ENCODE data around the gene CELSR3.

CELSR3 gene

DNA sequence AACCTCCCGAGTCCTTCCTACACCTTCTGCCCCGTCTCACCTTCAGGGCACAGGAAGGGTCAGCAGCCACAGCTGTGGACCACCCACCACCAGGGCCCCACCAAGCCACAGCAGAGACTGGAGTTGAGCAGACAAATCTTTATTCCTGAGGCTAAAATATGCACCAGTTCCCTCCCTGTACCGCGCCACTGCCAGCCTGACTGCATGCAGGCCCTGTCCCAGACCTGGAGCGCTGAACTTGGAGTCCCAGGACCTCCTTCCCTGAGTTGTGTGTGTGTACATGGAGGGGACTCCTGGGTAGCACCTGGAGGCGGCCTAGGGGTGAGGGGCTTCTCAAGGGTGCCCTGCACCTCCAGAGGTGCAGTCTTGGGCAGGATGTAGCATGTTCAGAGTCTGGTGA lies 37.1 kb downstream of the CELSR3 start:
- peaks cover 60% of the 10 kb centered on the region for H3K36me3 Mint-ChIP-seq (ENCODE audit: low read depth)
- H3K9me3 Mint-ChIP-seq: no peaks in the 10 kb centered on the region
- H3K4me1 Mint-ChIP-seq (ENCODE audit: low read depth): peaks cover 10% of the 10 kb centered on the region
- no peak for DNase-seq
- H3K27me3 Mint-ChIP-seq: no peaks in the 10 kb centered on the region
- no peak overlapping the region for H3K4me3 Mint-ChIP-seq
- no peak overlapping the region for H3K27ac Mint-ChIP-seq

DNA sequence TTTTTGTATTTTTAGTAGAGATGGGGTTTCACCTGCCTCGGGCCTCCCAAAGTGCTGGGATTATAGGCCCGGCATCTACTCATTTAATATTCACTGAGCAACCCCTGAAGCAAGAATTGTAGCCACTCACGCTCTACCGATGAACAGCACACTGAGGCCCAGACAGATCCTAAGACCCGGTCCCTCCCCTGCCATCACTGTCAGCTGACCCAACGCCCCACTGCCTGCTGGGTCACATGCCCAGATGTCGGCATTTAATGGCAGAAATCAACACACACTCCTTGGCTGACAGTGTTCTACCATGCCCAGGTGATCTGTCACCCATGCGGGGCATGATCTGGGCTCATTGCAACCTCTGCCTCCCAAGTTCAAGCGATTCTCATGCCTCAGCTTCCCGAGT lies 37.9 kb downstream of the CELSR3 start:
- Mint-ChIP-seq H3K4me1 (ENCODE audit: low read depth) (peaks cover 10% of the 10 kb centered on the region), H3K36me3 (ENCODE audit: low read depth) (peaks cover 52% of the 10 kb centered on the region), H3K27me3 (no peaks in the 10 kb centered on the region), H3K9me3 (no peaks in the 10 kb centered on the region), H3K27ac (no peak overlapping the region), H3K4me3 (no peak overlapping the region)
- DNase-seq: no peak

DNA sequence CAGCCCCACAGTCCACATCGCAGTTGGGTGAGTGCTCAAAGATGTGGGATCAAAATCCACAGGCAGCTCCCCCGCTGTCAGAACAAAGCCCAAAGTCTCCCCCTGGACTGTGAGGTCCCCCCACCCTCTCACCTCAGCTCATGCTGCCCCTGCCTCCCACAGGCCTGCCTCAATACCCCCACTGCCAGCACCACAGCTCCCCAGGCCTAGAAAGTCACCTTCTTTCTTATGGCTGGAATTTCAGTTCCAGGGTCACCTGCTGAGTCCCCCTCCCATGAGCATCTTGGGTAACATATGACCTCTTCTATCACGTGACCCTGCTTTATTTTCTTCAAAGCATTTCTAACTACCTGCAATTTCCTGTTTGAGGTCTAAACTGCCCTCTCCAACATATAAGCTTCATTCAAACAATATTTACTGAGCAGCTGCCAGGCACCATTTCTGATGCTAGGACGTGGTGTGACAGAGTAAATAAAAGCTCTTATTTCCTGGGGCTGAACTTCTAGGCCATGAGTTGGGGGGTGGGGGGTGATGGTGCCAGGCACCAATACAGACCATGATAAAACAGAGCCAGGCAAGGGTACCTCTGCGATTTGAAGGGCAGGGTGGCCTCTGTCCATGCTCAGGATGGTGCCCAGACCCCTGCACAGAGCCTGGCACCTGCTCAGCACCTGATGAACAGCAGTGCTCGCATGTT lies 38.7 kb downstream of the CELSR3 start:
- H3K27ac Mint-ChIP-seq: peak overlapping the region; percentile 22
- peaks cover 10% of the 10 kb centered on the region for H3K4me1 Mint-ChIP-seq (ENCODE audit: low read depth)
- DNase-seq: no peak

DNA sequence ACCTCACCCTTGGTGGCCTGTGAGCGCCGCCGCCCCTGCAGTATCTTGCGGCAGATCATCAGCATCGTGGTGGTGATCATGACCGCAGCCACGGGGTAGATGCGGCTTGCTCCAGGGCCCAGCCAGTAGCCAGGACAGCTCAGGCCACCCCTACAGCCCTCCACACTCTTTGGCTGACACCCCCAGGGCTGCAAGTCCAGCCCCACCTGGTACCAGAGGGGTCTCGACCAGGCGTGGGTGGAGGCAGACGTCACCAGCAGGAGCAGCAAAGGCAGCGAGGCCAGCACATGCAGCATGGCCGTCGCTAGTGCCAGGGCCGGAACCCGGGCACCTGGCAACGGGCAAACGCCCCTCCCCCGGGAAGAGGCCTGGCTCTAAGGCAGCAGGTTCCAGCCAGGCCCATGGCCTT lies 41.2 kb downstream of the CELSR3 start, which contains the start of gene TMEM89:
TMEM89 (minus strand) TSS at position 309 of the 409 bp plus-strand sequence; CDS start at position 296, 13 bp downstream.
- Mint-ChIP-seq H3K4me1 (ENCODE audit: low read depth) (peaks cover 10% of the 10 kb centered on the region), H3K27ac (no peak within 1 kb of the TSS), H3K27me3 (no peaks in the 10 kb centered on the region), H3K36me3 (ENCODE audit: low read depth) (peaks cover 34% of the 10 kb centered on the region), H3K4me3 (no peak within 1 kb of the TSS), H3K9me3 (peaks cover 16% of the 10 kb centered on the region)
- DNase-seq: no peak

More for the DNA sequence above, 38.7 kb downstream of the CELSR3 start:
- Mint-ChIP-seq H3K4me3 (no peak overlapping the region), H3K36me3 (ENCODE audit: low read depth) (peaks cover 44% of the 10 kb centered on the region), H3K9me3 (no peaks in the 10 kb centered on the region), H3K27me3 (no peaks in the 10 kb centered on the region)

DNA sequence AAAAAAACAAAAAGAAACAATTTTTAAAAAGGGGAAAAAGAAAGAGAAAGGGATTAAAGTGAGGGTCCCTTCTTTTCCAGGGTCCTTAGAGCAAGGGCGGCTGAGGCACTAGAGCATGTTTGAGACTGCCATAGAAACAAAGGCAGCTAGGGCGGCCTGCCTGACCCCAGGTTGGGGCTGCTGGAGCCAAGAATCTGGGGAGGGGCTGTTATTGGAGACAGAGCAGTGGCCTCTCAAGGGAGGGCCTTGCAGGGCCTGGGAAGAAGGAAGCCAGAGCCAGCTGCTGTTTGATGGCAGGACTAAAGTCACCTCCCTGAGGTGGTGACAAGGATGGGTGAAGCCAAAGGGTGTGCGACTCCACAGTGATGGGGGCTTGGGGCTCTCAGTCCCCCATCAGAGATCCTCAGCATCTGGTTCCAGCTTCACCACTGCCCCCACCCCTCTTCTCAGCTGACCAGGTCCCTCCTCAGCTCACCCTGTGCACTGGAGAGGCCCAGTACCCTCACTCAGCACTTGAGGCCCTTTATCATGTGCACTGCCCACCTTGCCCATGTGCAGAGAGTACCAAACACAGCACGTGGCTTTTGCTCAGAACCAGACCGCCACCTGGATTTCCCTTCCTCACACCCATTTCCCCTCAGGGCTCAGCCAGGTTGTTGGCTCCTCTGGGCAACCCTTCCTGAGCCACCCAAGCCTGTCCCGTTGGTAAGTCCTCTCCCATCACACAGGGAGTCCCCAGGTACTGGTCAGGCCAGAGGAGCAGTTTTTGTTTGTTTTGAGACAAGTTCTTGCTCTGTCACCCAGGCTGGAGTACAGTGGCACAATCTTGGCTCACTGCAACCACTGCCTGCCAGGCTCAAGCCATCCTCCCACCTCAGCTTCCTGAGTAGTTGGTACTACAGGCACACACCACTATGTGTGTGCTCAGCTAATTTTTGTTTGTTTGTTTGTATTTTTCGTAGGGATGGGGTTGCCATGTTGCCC lies 42.9 kb downstream of the CELSR3 start:
- H3K36me3 Mint-ChIP-seq (ENCODE audit: low read depth): peaks cover 23% of the 10 kb centered on the region
- peaks cover 16% of the 10 kb centered on the region for H3K9me3 Mint-ChIP-seq
- no peak overlapping the region for H3K4me3 Mint-ChIP-seq
- no peaks in the 10 kb centered on the region for H3K27me3 Mint-ChIP-seq
- H3K27ac Mint-ChIP-seq: no peak overlapping the region
- H3K4me1 Mint-ChIP-seq (ENCODE audit: low read depth): peaks cover 16% of the 10 kb centered on the region
- no peak for DNase-seq

DNA sequence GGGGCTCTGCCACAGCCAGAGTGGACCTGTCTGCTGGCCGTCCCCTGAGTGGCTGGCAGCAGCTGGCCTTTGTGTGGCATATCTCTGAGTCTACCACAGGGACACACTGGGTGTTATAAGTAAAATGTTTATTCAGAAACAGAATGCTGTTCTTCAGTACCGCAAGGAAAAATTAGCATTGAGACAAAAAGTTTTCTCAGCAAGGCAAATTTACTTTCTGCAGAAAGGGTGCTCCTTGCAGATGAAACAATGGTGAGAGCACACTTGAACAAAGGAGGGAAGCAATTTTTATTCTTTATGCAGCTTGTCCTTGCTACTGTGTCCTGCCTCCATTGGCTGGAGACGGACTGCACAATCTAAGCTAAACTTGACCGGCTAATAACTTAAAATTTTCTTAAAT lies 45.1 kb downstream of the CELSR3 start:
- Mint-ChIP-seq H3K36me3 (ENCODE audit: low read depth) (peaks cover 18% of the 10 kb centered on the region), H3K4me3 (no peak overlapping the region), H3K27me3 (no peaks in the 10 kb centered on the region), H3K4me1 (ENCODE audit: low read depth) (peaks cover 19% of the 10 kb centered on the region), H3K9me3 (peaks cover 16% of the 10 kb centered on the region), H3K27ac (no peak overlapping the region)
- no peak for DNase-seq

DNA sequence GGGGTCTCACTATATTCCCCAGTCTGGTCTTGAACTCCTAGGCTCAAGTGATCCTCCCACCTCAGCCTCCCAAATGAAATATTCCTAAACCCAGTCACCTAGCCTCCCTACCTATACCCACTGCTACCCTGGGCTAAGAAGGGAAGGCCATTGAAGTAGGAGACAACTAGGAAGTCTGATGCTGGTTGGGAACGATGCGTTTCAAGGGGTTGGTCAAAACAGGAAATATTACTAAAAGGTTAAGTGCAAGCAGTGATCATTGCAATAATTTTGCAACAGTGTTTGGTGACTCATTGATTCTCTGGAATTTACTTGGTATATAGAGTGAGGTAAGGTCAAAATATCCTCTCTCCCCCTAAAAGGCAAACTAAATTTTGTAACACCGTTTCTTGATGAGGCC lies 48.6 kb downstream of the CELSR3 start:
- peak overlapping the region; percentile 17 for H3K4me3 Mint-ChIP-seq

DNA sequence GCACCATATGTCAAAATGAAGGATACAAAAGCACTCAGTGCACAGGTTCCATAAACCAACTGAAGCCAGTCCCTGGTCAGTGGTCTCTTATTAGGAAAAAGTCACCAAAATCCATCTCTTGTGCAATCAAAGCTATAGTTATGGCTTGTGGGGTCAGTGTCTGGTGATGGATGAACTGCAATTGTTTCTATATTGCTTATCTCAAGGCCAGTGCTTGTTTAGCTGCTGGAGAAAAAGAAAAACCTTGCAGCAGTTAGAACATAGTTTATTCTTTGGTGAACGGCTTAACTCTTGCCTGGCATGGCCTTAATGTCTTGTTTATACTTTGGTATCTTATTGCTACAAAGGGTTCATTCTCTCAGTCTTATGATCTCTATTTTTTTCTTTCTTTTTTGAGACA lies 50.4 kb downstream of the CELSR3 start:
- Mint-ChIP-seq H3K27ac (peak overlapping the region; percentile 47), H3K9me3 (peaks cover 4% of the 10 kb centered on the region)

More for the DNA sequence above, 48.6 kb downstream of the CELSR3 start:
- Mint-ChIP-seq H3K4me1 (ENCODE audit: low read depth) (peaks cover 30% of the 10 kb centered on the region), H3K27ac (peak overlapping the region; percentile 90), H3K9me3 (peaks cover 16% of the 10 kb centered on the region), H3K27me3 (no peaks in the 10 kb centered on the region), H3K36me3 (ENCODE audit: low read depth) (peaks cover 25% of the 10 kb centered on the region)
- DNase-seq: no peak

DNA sequence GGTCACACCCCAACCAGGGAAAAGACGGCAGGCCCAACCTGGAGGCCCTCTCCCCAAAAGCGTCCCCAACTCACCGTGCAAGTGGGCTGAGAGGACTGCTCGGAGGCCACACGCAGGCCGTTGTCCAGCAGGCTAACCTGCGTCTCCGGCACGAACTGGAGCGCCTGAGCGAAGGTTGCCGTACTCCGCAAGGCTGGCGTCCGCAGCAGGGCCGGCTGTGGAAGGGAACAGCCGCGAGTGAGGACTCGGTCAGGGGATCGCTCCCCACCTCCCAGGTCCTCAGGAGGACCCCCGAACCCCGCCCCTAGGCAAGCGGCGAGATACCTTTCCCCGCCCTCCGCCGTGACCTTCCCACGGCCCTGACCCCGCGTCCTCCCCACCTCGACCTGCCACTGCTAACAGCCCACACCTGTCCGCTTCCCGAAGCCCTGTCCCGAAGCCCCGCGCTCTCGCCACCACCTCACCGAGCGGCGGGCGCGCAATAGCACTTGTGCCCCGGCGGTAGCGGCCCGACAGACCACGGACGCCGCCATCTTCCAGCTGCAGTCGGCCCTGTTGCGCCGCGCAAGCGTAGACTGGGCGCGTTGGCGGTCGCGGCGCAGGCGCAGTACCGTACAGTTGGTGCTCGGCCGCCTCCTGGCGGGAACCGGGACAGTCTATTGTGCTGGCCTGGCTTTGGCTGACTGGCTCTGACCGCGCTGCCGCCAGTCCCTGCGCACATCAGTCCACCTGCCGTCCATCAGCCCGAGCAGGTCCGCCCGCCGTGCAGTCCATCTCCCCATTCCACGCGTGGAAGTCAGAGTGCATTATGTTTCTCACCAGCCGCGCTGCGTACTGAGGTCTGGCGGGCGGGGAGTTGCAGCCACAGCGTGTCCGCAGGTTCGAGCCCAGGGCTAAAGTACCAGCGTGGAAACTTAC lies 53.3 kb downstream of the CELSR3 start, which contains the start of gene UQCRC1:
UQCRC1 (minus strand) TSS at position 559 of the 918 bp plus-strand sequence; CDS start at position 533, 26 bp downstream.
- Mint-ChIP-seq H3K27me3 (no peaks in the 10 kb centered on the region), H3K4me3 (peak within 1 kb of the TSS; percentile 99), H3K4me1 (ENCODE audit: low read depth) (peaks cover 35% of the 10 kb centered on the region), H3K36me3 (ENCODE audit: low read depth) (peaks cover 50% of the 10 kb centered on the region), H3K9me3 (no peaks in the 10 kb centered on the region), H3K27ac (peak within 1 kb of the TSS; percentile 99)
- DNase-seq: peak; percentile 95

More for the DNA sequence above, 50.4 kb downstream of the CELSR3 start:
- no peaks in the 10 kb centered on the region for H3K27me3 Mint-ChIP-seq
- DNase-seq: no peak
- peaks cover 42% of the 10 kb centered on the region for H3K4me1 Mint-ChIP-seq (ENCODE audit: low read depth)
- H3K36me3 Mint-ChIP-seq (ENCODE audit: low read depth): peaks cover 32% of the 10 kb centered on the region
- no peak overlapping the region for H3K4me3 Mint-ChIP-seq

DNA sequence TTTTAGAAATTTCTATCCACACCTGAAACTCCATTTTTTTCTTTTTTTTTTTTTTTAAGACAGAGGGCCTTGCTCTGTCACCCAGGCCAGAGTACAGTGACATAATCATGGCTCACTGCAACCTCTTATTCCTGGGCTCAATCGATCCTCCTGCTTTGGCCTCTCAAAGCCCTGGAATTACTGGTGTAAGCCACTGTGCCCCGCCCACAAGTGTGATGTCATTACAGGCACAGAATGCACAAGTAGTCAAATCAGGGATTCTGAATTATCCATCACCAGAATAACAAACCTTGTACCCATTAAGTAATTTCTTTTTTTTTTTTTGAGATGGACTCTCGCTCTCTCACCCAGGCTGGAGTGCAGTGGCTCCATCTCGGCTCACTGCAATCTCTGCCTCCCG lies 55.2 kb downstream of the CELSR3 start:
- peaks cover 23% of the 10 kb centered on the region for H3K4me1 Mint-ChIP-seq (ENCODE audit: low read depth)
- no peak for DNase-seq

DNA sequence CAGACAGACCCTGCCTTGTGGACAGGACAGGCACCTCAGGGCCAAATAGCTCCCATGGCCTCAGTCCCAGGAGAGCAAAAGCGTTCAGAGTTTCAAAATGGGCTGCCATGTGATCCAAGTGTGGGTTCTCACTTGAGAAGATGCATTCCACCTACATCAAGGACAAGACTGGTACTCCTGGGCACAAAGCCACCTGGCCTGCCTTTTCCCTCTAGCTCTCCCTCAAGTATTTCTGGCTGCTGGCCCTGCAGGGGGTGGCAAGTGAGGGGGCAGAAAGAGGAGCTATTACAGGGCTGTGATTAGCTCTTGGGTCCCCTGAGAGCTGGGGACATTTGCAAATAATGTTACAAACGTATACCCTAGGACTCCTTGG lies 61.1 kb downstream of the CELSR3 start:
- H3K36me3 Mint-ChIP-seq (ENCODE audit: low read depth): peaks cover 88% of the 10 kb centered on the region
- H3K4me3 Mint-ChIP-seq: no peak overlapping the region
- H3K27me3 Mint-ChIP-seq: no peaks in the 10 kb centered on the region
- peaks cover under 1% of the 10 kb centered on the region for H3K4me1 Mint-ChIP-seq (ENCODE audit: low read depth)
- DNase-seq: no peak
- H3K27ac Mint-ChIP-seq: no peak overlapping the region
- H3K9me3 Mint-ChIP-seq: no peaks in the 10 kb centered on the region

More for the DNA sequence above, 55.2 kb downstream of the CELSR3 start:
- Mint-ChIP-seq H3K4me3 (peak overlapping the region; percentile 99), H3K27ac (no peak overlapping the region), H3K36me3 (ENCODE audit: low read depth) (peaks cover 69% of the 10 kb centered on the region), H3K27me3 (no peaks in the 10 kb centered on the region), H3K9me3 (no peaks in the 10 kb centered on the region)

DNA sequence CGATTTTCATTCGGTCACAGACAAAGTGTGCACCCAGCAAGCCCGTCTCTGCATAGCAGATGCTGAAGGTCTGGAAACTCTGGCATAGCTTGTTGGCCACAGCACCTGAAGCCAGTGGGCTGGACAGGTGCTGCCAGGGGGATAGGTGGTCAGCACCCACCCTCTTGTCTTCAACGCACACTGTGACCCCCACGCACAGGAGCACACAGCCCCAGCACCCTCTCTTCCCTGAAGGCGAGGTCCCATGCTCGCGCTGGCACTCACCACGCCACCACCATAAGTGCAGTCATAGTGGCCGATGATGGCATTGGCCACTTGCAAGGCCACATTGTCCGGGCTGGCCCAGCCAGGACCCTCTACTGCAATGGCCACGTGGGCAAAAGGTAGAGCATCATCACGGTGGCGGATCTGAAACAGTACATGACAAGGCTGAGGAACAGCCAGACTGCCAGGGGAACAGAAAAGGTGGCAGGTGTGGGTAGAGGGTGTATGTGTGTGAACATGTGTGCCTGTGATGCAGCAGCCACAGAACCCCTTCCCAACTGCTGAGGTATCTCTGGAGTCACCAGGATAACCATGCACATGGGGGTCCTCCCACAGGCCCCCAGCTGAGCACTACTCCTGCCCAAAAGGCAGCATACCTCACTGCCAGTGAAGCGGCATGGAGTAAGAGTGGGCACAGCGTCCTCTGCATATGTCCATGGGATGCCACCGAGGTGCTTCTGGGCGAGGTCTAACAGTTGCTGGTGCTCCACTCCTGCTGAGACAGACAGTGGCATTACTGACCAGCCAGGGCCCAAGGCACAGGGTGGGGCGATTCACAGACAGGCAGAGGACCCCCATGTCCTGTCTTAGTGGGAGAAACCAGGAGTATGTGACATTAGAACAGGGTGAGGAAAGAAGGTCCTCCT lies 61.7 kb downstream of the CELSR3 start:
- H3K27me3 Mint-ChIP-seq: peaks cover 2% of the 10 kb centered on the region
- H3K27ac Mint-ChIP-seq: no peak overlapping the region
- DNase-seq: no peak
- no peaks in the 10 kb centered on the region for H3K4me1 Mint-ChIP-seq (ENCODE audit: low read depth)
- H3K9me3 Mint-ChIP-seq: no peaks in the 10 kb centered on the region
- H3K4me3 Mint-ChIP-seq: no peak overlapping the region
- peaks cover 82% of the 10 kb centered on the region for H3K36me3 Mint-ChIP-seq (ENCODE audit: low read depth)
